ENCODE data around the gene CENPN. TPM values are rescaled to one million over a fixed set of nuclear protein-coding genes. Genes with fewer than 3 reads are reported as not detected.
A peak's percentile ranks its signal among the peaks of the same experiment; 100 is the strongest.

The CENPN gene
- total and polyA plus RNA-seq, 2 of the 8 experiments (the other 6 are each of a cell fraction or from before 2014, with no cell fraction given) = 32.8 to 67.0 TPM

GRCh38 chr16:81005610-81006161 is 1.3 kb upstream of the CENPN start:
- TF ChIP-seq EZH2 (IDR thresholded peaks at IDR 0.05; ENCODE audit: low read depth, low read length, severe bottlenecking) (no peak), TEAD4 (IDR thresholded peaks at IDR 0.05; ENCODE audit: low read depth, low read length) (peak; percentile 38; the same call in 1 of the 2 replicates)
- no peak overlapping the region for H3K18ac ChIP-seq (ENCODE audit: extremely low read depth, low read length)
- H3K4me3 ChIP-seq (ENCODE audit: extremely low read depth in 1 of 4, insufficient read depth in 2 of 4, low read depth in 3 of 4, low read length in 4 of 4) = peak overlapping the region; percentile 82 to 98 (median 91)
- no peak overlapping the region for H3K23ac ChIP-seq (ENCODE audit: insufficient read length)
- H4K8ac ChIP-seq (ENCODE audit: extremely low read depth, insufficient read depth, low read length) = no peak overlapping the region
- no peak overlapping the region for H3K14ac ChIP-seq (ENCODE audit: insufficient read length)
- DNase-seq (ENCODE audit: low read depth in 1 of 2, low spot score in 2 of 2) = no peak
- H2BK5ac ChIP-seq (ENCODE audit: low read depth, low read length) = no peak overlapping the region
- no peak overlapping the region for H4K91ac ChIP-seq (replicated peaks; ENCODE audit: insufficient read length, low read length)
- H3K9me3 ChIP-seq (ENCODE audit: insufficient read depth in 2 of 2, low read depth in 1 of 2, low read length in 1 of 2) = no peaks in the 10 kb centered on the region
- no peak overlapping the region for H3K27ac ChIP-seq (ENCODE audit: low read depth, low read length)
- H2BK120ac ChIP-seq (replicated peaks; ENCODE audit: low read depth, low read length) = no peak overlapping the region
- no peak overlapping the region for H2BK12ac ChIP-seq (ENCODE audit: low read depth, low read length)
- no peak overlapping the region for H2AFZ ChIP-seq (ENCODE audit: low read length)
- FAIRE-seq = no peak
- H4K20me1 ChIP-seq (replicated peaks in 1 of 2; ENCODE audit: control insufficient read depth in 1 of 2, insufficient read depth in 2 of 2, low read length in 2 of 2) = peaks cover 2 to 11% of the 10 kb centered on the region in 2 experiments
- WGBS, 2 experiments (ENCODE audit: extremely low coverage in 1 of 2, insufficient coverage in 1 of 2, insufficient read length in 1 of 2, insufficient replicate concordance in 2 of 2, low coverage in 1 of 2, low lambda C conversion rate in 2 of 2, missing lambda C conversion rate in 1 of 2) = 40% methylated on average over 18 of the region's 18 CpGs; no CpG with 5 or more reads in 1 of the 2 experiments
- peaks cover 4% of the 10 kb centered on the region; the same call in 1 of the 2 replicates for H3K79me1 ChIP-seq (ENCODE audit: low read depth, low read length)
- H3K23me2 ChIP-seq (ENCODE audit: low read depth, low read length) = peaks cover 6% of the 10 kb centered on the region; the same call in 1 of the 2 replicates
- H2BK15ac ChIP-seq (ENCODE audit: low read length) = no peak overlapping the region
- H4K5ac ChIP-seq (ENCODE audit: insufficient read length, low read depth, low read length) = no peak overlapping the region
- H3K4me2 ChIP-seq (ENCODE audit: insufficient read depth in 1 of 2, low read depth in 2 of 2, low read length in 2 of 2) = peak overlapping the region; percentile 61 to 93
- no peak overlapping the region for H3K56ac ChIP-seq (replicated peaks; ENCODE audit: insufficient read length, low read depth, low read length)
- H3K4ac ChIP-seq (replicated peaks; ENCODE audit: insufficient read length, low read depth, low read length) = no peak overlapping the region
- ChIA-PET POLR2A (ENCODE audit: partially characterized antibody) (interaction anchor here (1.6 to 1.9 kb wide), 2 partner anchors 25 to 72 kb away, joined by 4 to 5 read pairs; partner anchors contain the start of gene C16orf46), CTCF (ENCODE audit: partially characterized antibody) (interaction anchor here (0.5 to 7.1 kb wide), 11 partner anchors 9 to 100 kb away, joined by 3 to 83 read pairs (median 3); partner anchors contain the start of gene C16orf46)
- H3K79me2 ChIP-seq (ENCODE audit: control insufficient read depth in 1 of 2, insufficient read depth in 2 of 2, low read length in 2 of 2) = peaks cover 19 to 84% of the 10 kb centered on the region in 2 experiments
- H2BK20ac ChIP-seq (ENCODE audit: low read length) = no peak overlapping the region
- no peaks in the 10 kb centered on the region for H3K27me3 ChIP-seq (replicated peaks in 1 of 4; ENCODE audit: control insufficient read depth in 3 of 4, extremely low read depth in 1 of 4, insufficient read depth in 3 of 4, low read length in 3 of 4)
- H3K9ac ChIP-seq (replicated peaks in 1 of 4; ENCODE audit: extremely low read depth in 1 of 4, low read depth in 3 of 4, low read length in 3 of 4) = peak overlapping the region in 3 of 4 experiments; percentile 9 to 100 (median 89); a peak in 3 of 7 replicates
- H2AK5ac ChIP-seq (ENCODE audit: low read depth, low read length) = no peak overlapping the region
- H3K36me3 ChIP-seq (ENCODE audit: control insufficient read depth in 2 of 4, insufficient read depth in 4 of 4, low read length in 3 of 4) = peaks cover 0 to 6% (median 0%) of the 10 kb centered on the region in 4 experiments; a peak in 1 of 8 replicates
- peaks cover 0 to 9% (median 2%) of the 10 kb centered on the region in 4 experiments; a peak in 2 of 7 replicates for H3K4me1 ChIP-seq (replicated peaks in 1 of 4; ENCODE audit: control insufficient read depth in 3 of 4, insufficient read depth in 4 of 4, low read length in 3 of 4)
